Endothelial cell (in vitro differentiated cells): Measurements from ENCODE around the gene AHSG. TPM values are rescaled to one million over a fixed set of nuclear protein-coding genes. Genes with fewer than 3 reads are reported as not detected.

Experiments
- DNase-seq: peaks from one replicate; pipeline ENCODE4 v3.0.0; 2021; ENCODE audit warnings: low spot score
- H3K27ac Mint-ChIP-seq: one replicate; pipeline ENCODE4 v1.8.0; 2021; ENCODE audit warnings: mixed read lengths, inconsistent platforms; ENCODE audit not compliant: unreplicated experiment
- H3K27me3 Mint-ChIP-seq: one replicate; pipeline ENCODE4 v1.8.0; 2021; ENCODE audit warnings: mild to moderate bottlenecking, moderate library complexity, mixed read lengths, inconsistent platforms; ENCODE audit not compliant: unreplicated experiment
- H3K36me3 Mint-ChIP-seq: one replicate; pipeline ENCODE4 v1.8.0; 2021; ENCODE audit warnings: mild to moderate bottlenecking, low read depth, mixed read lengths, inconsistent platforms; ENCODE audit not compliant: unreplicated experiment
- H3K4me1 Mint-ChIP-seq: one replicate; pipeline ENCODE4 v1.8.0; 2021; ENCODE audit warnings: mild to moderate bottlenecking, mixed read lengths, inconsistent platforms; ENCODE audit not compliant: unreplicated experiment
- H3K4me3 Mint-ChIP-seq: one replicate; pipeline ENCODE4 v1.8.0; 2021; ENCODE audit warnings: mild to moderate bottlenecking, mixed read lengths, inconsistent platforms; ENCODE audit not compliant: unreplicated experiment
- H3K9me3 Mint-ChIP-seq: one replicate; pipeline ENCODE4 v1.8.0; 2021; ENCODE audit warnings: mixed read lengths, inconsistent platforms; ENCODE audit not compliant: unreplicated experiment
- CTCF ChIP-seq: fragments of 200-600 bp; sonication (generic); IDR thresholded peaks from one replicate; pipeline ENCODE4 v1.5.0; 2021; ENCODE audit warnings: antibody characterized with exemption; ENCODE audit not compliant: unreplicated experiment
- total RNA-seq: library from RNA; stranded (reverse); fragmentation: NEBNext Ultra II Directional; extraction: Animal tissue kit (Norgen Biotek cat#: 25700); gene quantifications from one replicate; pipeline ENCODE4 v1.2.1, GENCODE V29; 2021; ENCODE audit not compliant: unreplicated experiment

Gene AHSG
- total RNA-seq, 1 donor from 2014 or later, result not detected

GRCh38 chr3:186653080-186653707, 40.3 kb downstream of the AHSG start:
- Mint-ChIP-seq H3K4me1 (peaks cover 20% of the 10 kb centered on the region), H3K9me3 (no peaks in the 10 kb centered on the region), H3K4me3 (no peak overlapping the region), H3K27me3 (no peaks in the 10 kb centered on the region), H3K27ac (no peak overlapping the region), H3K36me3 (no peaks in the 10 kb centered on the region)
- no peak for DNase-seq
- no peak for TF ChIP-seq CTCF

DNA sequence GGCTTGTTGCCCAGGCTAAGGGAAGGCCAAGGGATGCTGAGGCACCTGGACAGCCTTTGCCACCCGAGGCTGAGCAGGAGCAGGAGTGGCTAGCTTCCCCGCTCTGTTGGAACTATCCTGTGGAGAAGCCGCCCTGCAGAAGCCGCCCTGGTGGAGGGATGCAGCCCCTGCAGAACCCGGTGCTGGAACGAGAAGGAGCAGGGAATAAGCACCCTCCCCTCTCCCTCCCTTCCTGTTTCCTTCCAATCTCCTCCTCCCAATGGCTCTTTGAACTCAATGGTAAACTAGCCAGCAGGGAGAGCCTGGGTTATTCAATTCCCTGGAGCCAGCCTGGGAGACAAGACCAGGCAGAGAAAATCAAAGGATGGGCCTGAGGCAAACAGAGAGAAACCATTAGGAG, 41.1 kb downstream of the AHSG start:
- Mint-ChIP-seq H3K27me3 (peaks cover 3% of the 10 kb centered on the region), H3K4me1 (peaks cover 20% of the 10 kb centered on the region), H3K36me3 (no peaks in the 10 kb centered on the region), H3K9me3 (no peaks in the 10 kb centered on the region), H3K27ac (no peak overlapping the region), H3K4me3 (no peak overlapping the region)
- DNase-seq, result no peak
- TF ChIP-seq CTCF, result no peak

DNA sequence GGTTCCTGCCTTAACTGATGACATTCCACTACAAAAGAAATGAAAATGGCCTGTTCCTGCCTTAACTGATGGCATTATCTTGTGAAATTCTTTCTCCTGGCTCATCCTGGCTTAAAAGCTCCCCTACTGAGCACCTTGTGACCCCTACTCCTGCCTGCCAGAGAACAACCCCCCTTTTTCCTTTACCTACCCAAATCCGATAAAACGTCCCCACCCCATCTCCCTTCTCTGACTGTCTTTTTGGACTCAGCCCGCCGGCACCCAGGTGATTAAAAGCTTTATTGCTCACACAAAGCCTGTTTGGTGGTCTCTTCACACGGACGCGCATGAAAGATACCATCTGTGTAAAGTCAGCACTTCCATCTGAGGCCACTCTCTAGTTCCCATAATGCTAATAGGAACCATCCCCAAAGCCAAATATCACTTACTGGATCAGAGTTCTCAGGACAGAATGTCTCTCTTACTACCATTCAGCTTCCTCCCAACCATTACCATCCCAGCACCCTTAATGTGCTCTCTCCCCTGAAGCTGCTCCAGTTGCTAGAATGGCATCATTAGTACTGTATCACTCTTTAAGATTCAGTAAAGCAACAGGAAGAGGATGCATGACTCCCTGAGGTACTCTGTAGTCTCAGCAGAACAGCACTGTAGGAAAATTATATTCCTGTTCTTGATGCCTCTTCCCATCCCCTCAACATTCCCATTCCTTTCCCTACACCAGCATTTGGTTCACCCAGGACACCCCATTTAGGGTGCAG, 50.7 kb downstream of the AHSG start:
- H3K36me3 Mint-ChIP-seq, result no peaks in the 10 kb centered on the region
- H3K4me1 Mint-ChIP-seq, result peaks cover 23% of the 10 kb centered on the region
- H3K27ac Mint-ChIP-seq, result no peak overlapping the region
- H3K4me3 Mint-ChIP-seq, result no peak overlapping the region
- TF ChIP-seq CTCF, result no peak
- no peaks in the 10 kb centered on the region for H3K9me3 Mint-ChIP-seq
- DNase-seq, result no peak
- H3K27me3 Mint-ChIP-seq, result peaks cover 12% of the 10 kb centered on the region

GRCh38 chr3:186664119-186664495, 51.2 kb downstream of the AHSG start:
- H3K9me3 Mint-ChIP-seq, result no peaks in the 10 kb centered on the region
- TF ChIP-seq CTCF, result no peak
- H3K27ac Mint-ChIP-seq, result no peak overlapping the region
- H3K4me1 Mint-ChIP-seq, result peaks cover 23% of the 10 kb centered on the region
- DNase-seq, result no peak
- H3K36me3 Mint-ChIP-seq, result no peaks in the 10 kb centered on the region
- peaks cover 9% of the 10 kb centered on the region for H3K27me3 Mint-ChIP-seq
- no peak overlapping the region for H3K4me3 Mint-ChIP-seq

DNA sequence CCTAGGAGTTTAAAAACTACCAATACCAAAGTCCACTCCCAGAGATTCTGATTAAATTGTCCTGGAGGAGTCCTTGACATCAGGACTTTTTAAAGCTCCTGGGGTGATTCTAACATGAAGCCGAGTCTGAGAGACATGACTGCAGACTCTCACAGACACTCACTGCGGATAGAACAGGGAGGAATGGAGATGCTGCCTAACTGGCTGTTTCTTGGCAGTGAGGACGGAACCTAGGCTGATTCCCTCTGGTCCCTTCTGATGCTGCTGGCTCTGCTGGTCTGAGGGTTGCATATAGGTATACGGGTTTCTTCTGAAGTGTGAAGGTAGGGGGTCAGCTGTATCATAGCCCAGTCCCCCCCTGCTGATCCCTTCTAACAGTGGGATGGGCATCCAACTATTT, 51.6 kb downstream of the AHSG start:
- TF ChIP-seq CTCF, result no peak
- no peaks in the 10 kb centered on the region for H3K9me3 Mint-ChIP-seq
- no peak for DNase-seq
- H3K4me3 Mint-ChIP-seq, result no peak overlapping the region
- H3K4me1 Mint-ChIP-seq, result peaks cover 23% of the 10 kb centered on the region
- H3K27me3 Mint-ChIP-seq, result peaks cover 9% of the 10 kb centered on the region
- H3K36me3 Mint-ChIP-seq, result no peaks in the 10 kb centered on the region
- H3K27ac Mint-ChIP-seq, result no peak overlapping the region
